Endothelial cell (in vitro differentiated cells): Measurements from ENCODE around the gene CCDC27. TPM values are rescaled to one million over a fixed set of nuclear protein-coding genes. Genes with fewer than 3 reads are reported as not detected.
"Not testable (repeated sequence)": the region's sequence is repeated elsewhere in the genome, so short reads cannot be mapped to it uniquely, and the experiment has no call there.

Experiments used
- DNase-seq: peaks from one replicate; pipeline ENCODE4 v3.0.0; 2021; ENCODE audit warnings: low spot score
- H3K27ac Mint-ChIP-seq: one replicate; pipeline ENCODE4 v1.8.0; 2021; ENCODE audit warnings: mixed read lengths, inconsistent platforms; ENCODE audit not compliant: unreplicated experiment
- H3K27me3 Mint-ChIP-seq: one replicate; pipeline ENCODE4 v1.8.0; 2021; ENCODE audit warnings: mild to moderate bottlenecking, moderate library complexity, mixed read lengths, inconsistent platforms; ENCODE audit not compliant: unreplicated experiment
- H3K36me3 Mint-ChIP-seq: one replicate; pipeline ENCODE4 v1.8.0; 2021; ENCODE audit warnings: mild to moderate bottlenecking, low read depth, mixed read lengths, inconsistent platforms; ENCODE audit not compliant: unreplicated experiment
- H3K4me1 Mint-ChIP-seq: one replicate; pipeline ENCODE4 v1.8.0; 2021; ENCODE audit warnings: mild to moderate bottlenecking, mixed read lengths, inconsistent platforms; ENCODE audit not compliant: unreplicated experiment
- H3K4me3 Mint-ChIP-seq: one replicate; pipeline ENCODE4 v1.8.0; 2021; ENCODE audit warnings: mild to moderate bottlenecking, mixed read lengths, inconsistent platforms; ENCODE audit not compliant: unreplicated experiment
- H3K9me3 Mint-ChIP-seq: one replicate; pipeline ENCODE4 v1.8.0; 2021; ENCODE audit warnings: mixed read lengths, inconsistent platforms; ENCODE audit not compliant: unreplicated experiment
- total RNA-seq: library from RNA; stranded (reverse); fragmentation: NEBNext Ultra II Directional; extraction: Animal tissue kit (Norgen Biotek cat#: 25700); gene quantifications from one replicate; pipeline ENCODE4 v1.2.1, GENCODE V29; 2021; ENCODE audit not compliant: unreplicated experiment
- TF ChIP-seq, protein P1 (sequence below): fragments of 200-600 bp; sonication (generic); IDR thresholded peaks from one replicate; pipeline ENCODE4 v1.5.0; 2021; ENCODE audit warnings: antibody characterized with exemption; ENCODE audit not compliant: unreplicated experiment

The CCDC27 gene
- total RNA-seq, 1 donor from 2014 or later: not detected

DNA sequence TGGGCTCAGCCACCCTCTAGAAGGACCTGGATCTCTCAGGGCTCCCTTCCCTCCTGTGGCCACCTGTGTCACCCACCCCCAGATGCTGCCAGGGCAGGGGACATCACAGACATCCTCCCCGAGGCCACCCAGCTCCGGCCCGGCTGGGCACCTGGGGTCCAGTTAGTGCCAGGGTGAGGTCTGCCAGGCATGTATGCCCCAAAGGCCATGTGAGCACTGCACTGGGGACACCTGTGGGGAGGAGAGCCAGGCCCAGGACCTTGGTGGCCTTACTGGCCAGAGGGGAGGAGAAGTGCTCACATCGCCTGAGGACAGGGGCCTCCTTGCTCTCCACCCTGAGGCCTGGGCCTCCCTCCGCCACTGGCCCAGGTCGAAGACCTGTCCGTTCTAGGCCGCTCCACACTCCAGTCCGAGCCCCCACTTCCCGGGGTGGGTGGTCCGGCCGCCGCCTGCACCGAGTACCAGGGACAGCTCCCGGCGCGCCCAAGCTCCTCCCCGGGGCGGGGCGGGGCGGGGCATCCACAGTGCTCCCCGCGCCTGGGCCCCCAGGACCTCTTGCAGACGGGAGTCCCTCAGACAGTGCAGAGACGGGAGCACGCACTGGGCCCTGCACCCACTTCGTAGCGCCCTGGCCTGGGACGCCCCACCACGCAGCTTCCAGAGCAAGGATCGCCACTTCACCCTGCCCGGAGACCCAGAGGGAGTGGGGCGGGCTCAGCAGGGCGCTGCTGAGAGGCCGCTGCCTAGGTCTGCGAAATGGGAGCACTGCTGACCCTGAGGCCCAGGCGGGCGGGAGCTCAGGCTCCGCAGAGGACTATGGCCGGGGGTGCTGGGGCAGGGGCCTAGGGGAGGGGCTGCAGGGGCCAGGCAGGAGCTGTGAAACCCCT is 34.3 kb upstream of the CCDC27 start:
- peaks cover 11% of the 10 kb centered on the region for H3K4me1 Mint-ChIP-seq
- H3K9me3 Mint-ChIP-seq: no peaks in the 10 kb centered on the region
- no peak overlapping the region for H3K4me3 Mint-ChIP-seq
- TF ChIP-seq, protein P1, sequence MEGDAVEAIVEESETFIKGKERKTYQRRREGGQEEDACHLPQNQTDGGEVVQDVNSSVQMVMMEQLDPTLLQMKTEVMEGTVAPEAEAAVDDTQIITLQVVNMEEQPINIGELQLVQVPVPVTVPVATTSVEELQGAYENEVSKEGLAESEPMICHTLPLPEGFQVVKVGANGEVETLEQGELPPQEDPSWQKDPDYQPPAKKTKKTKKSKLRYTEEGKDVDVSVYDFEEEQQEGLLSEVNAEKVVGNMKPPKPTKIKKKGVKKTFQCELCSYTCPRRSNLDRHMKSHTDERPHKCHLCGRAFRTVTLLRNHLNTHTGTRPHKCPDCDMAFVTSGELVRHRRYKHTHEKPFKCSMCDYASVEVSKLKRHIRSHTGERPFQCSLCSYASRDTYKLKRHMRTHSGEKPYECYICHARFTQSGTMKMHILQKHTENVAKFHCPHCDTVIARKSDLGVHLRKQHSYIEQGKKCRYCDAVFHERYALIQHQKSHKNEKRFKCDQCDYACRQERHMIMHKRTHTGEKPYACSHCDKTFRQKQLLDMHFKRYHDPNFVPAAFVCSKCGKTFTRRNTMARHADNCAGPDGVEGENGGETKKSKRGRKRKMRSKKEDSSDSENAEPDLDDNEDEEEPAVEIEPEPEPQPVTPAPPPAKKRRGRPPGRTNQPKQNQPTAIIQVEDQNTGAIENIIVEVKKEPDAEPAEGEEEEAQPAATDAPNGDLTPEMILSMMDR: no peak
- H3K36me3 Mint-ChIP-seq: no peaks in the 10 kb centered on the region
- no peak overlapping the region for H3K27ac Mint-ChIP-seq
- H3K27me3 Mint-ChIP-seq: peaks cover 3% of the 10 kb centered on the region
- DNase-seq: peak; percentile 61

DNA sequence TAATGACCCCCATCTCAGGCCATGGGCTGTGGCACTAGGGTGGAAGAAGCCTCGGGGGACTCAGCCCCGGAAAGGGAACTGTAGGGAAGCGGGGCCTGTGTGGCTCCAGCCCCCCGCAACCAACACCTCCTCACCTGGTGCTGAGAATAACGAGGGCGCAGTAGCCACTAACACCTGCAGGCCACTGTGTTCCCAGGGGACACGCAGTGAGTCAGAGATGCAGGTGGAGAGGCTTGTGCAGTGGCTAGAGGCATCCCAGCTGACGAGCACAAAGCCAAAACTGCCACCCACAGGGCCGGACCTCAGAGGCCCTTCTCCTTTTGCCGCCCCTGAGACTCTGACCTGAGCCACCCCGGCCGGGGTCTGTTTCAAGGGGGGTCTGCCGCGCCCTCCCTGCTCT is 33.5 kb upstream of the CCDC27 start:
- DNase-seq: no peak
- Mint-ChIP-seq H3K27me3 (peaks cover 3% of the 10 kb centered on the region), H3K4me1 (peaks cover 11% of the 10 kb centered on the region), H3K4me3 (no peak overlapping the region), H3K27ac (no peak overlapping the region), H3K36me3 (no peaks in the 10 kb centered on the region), H3K9me3 (no peaks in the 10 kb centered on the region)
- TF ChIP-seq, protein P1: no peak

DNA sequence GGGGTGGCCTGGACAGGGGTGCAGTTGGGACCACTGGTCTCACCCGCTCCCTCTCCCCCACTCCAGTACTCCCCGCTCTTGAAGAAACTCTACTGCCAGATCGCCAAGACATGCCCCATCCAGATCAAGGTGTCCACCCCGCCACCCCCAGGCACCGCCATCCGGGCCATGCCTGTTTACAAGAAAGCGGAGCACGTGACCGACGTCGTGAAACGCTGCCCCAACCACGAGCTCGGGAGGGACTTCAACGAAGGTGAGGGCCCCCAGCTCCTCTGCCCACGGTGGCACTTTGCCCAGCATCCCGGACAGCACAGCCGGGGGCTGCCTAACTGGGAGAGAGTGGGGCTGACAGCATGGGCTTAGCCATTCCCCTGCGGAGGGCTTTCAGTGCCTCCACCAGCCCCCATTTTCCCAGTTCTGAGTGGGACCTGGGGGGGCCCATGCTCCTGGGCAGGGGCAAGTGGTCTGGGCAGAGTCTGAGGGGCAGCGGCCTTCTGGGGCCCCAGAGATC is 30.2 kb upstream of the CCDC27 start:
- TF ChIP-seq, protein P1: no peak
- peaks cover 2% of the 10 kb centered on the region for H3K27me3 Mint-ChIP-seq
- H3K9me3 Mint-ChIP-seq: no peaks in the 10 kb centered on the region
- no peak overlapping the region for H3K27ac Mint-ChIP-seq
- H3K36me3 Mint-ChIP-seq: no peaks in the 10 kb centered on the region
- H3K4me1 Mint-ChIP-seq: peaks cover 11% of the 10 kb centered on the region
- DNase-seq: no peak
- H3K4me3 Mint-ChIP-seq: no peak overlapping the region

DNA sequence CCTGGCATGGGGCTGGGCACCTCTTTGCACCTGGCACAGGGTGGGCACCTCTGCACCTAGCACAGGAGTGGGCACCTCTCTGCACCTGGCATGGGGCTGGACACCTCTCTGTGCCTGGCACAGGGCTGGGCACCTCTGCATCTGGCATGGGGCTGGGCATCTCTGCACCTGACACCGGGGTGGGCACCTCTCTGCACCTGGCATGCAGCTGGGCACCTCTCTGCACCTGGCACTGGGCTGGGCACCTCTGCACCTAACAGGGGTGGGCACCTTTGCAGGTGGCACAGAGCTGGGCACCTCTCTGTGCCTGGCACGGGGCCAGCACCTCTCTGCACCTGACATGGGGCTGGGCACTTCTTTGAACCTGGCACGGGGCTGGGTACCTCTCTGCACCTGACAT is 29.4 kb upstream of the CCDC27 start:
- Mint-ChIP-seq H3K27me3 (peaks cover 2% of the 10 kb centered on the region), H3K36me3 (no peaks in the 10 kb centered on the region), H3K27ac (no peak overlapping the region), H3K9me3 (no peaks in the 10 kb centered on the region), H3K4me3 (no peak overlapping the region), H3K4me1 (peaks cover 11% of the 10 kb centered on the region)
- TF ChIP-seq, protein P1: no peak
- no peak for DNase-seq

DNA sequence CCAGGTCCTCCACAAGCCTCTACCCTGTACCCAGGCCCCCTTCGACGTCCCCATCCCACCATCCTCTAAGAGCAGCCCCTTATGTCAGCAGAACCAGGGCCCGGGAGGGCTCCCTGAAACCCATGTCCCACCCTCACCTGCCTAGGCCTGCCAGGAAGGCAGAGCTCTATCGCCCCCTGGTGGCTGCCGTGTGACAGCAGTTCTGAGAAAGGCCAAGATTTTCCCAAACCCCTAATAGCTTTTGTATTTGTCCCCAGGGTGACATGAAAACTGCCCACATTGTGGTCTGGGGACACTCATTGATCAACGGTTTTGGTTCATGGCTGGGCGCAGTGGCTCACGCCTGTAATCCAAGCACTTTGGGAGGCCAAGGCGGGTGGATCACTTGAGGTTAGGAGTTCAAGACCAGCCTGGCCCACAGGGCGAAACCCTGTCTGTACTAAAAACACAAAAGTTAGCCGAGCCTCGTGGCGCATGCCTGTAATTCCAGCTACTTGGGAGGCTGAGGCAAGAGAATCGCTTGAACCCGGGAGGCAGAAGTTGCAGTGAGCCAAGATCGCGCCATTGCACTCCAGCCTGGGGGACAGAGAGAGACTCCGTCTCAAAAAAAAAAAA is 27.7 kb upstream of the CCDC27 start:
- not testable (repeated sequence) for H3K9me3 Mint-ChIP-seq, H3K4me1 Mint-ChIP-seq, H3K4me3 Mint-ChIP-seq, H3K27ac Mint-ChIP-seq, H3K27me3 Mint-ChIP-seq, H3K36me3 Mint-ChIP-seq
- TF ChIP-seq, protein P1: peak; percentile 97
- peak; percentile 88 for DNase-seq
